NCI-H1694 treated with DMSO at 0.1 percent for 48 hours (cell line): ENCODE results near the gene MAN1A1.

Experiments
- DNase-seq: peaks from one replicate; lab custom pipeline; 2025; lab: John Stamatoyannopoulos, UW

The MAN1A1 gene

GRCh38 chr6:119195848-119196247 lies 153.7 kb downstream of the MAN1A1 start:
- DNase-seq: no peak

DNA sequence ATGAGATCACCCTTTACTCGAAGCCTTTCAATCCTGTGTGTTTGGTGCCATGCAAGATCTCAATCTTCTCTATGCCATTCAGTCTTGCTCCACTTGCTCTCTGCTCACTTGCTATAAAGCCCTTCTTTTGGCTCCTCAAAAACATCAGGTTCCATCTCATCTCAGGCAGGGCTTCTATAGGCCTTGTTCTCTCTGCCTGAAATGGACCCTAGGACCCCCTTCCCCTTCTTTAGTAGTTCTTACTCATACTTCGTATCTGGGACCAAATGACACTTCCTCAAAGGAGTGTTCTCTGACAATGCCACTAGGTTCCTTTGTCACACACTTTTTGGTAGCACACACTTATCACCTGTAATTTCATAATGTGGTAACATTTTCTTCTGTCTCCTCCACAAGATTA lies 154.4 kb downstream of the MAN1A1 start:
- no peak for DNase-seq

DNA sequence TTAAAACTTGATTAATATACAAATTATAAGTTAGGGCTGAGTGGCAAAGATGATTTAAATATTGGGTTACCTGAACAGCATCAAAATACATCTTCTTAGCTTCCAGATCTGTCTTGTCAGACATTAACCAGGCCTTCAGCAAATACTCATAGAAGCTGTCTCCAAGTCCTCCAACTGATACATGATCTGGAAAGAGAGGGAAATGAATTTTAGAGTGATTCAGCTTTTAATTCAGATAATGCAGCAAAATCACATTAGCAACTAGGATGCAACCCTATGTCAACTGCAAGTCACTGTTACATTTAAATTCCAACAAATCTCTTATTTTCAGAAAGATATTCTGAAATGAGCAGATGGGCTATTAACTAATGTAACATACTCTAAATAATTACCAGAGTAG lies 155.9 kb downstream of the MAN1A1 start:
- DNase-seq: no peak

- DNase-seq: no peak
Observed at GRCh38 chr6:119192200-119192599, 157.4 kb downstream of the MAN1A1 start.

DNA sequence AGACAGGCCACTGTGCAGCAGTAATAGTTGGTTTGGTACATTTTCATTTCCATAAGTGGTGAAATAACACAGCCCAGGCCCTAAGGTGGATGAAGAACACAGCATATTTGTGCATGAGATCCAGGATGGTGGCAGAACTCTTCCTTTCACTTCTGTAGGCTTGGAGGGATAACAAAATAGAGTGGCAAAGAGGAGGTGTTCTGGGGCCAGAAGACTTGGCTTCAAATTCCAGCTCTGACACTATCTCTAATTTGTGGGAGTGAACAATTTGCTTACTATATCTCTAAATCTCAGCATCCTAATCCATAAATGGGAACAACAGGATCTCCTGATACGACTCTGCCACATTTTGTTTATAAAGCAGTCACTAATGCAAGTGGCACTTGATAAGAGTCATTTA lies 159.4 kb downstream of the MAN1A1 start:
- no peak for DNase-seq

- DNase-seq: no peak
Observed at GRCh38 chr6:119189498-119189897, 160.1 kb downstream of the MAN1A1 start.

- no peak for DNase-seq
Observed at GRCh38 chr6:119187596-119187995, 162.0 kb downstream of the MAN1A1 start.

GRCh38 chr6:119186490-119186889 lies 163.1 kb downstream of the MAN1A1 start:
- DNase-seq: no peak

DNA sequence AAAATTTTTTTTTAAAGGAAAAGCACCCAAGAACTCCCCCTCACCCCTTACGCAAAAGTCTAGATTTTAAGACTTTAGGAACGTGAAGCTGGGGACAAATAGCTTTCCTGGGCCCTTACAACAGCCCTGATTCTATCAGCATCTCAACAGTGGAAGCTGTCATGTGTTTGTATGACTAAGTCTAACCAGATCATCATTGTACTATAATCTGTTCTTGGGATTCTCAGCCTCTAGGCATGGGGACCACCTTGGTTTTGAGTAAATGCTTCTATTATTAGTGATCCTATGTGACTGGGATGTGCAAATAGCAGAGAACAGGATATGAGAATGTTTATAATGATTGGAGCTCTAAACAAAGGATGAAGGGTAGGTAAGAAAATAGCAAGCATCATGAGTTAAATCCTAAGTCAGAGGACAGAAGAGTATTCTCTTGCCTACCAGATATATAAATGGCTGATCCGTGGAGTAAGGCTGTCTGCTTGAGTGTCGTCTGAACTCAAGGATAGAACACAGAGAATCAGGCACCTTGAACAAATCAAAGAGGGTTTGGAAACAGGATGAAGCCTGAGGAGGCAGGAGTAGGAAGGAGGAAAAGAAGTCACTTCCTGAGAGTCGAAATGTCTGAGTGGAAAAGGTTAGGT lies 165.4 kb downstream of the MAN1A1 start:
- DNase-seq: no peak

DNA sequence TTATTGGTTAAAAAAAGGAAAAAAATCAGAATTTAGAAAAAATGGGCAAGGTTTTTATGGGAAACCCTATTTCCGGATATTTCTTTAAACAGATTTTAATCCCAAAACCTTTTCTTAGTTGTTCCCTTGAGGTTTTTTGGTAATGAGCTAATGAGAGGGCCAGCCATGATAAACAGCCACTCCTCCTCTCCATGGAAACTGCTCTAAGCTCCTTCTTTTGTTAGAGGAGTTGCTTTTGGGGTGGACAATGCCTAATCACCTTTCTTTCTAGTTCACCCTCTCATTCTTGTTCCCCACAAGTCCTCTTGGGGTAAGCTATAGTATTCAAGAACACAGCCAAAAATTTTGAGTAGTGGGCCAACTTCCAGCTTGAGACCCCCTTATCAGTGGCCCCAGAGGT lies 166.1 kb downstream of the MAN1A1 start:
- DNase-seq: no peak

DNA sequence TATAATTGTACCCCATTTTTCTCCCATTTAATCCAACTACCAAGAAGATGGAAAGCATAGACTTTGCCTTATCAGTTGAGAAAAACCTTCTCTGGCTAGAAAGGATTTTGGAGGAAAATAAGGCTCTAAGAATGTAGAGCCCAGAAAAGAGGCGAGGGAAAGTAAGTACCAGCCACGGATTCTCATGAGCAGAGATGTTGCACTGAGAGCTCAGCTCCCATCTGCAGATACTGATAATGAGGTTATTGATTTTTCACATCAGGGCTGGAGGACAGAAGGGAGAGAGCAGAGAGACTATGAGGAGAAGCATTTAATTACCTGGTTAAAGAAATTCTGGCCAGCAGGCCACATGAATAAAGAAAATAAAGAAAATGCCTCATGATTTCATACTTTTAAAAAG lies 166.7 kb downstream of the MAN1A1 start:
- DNase-seq: peak; percentile 100

DNA sequence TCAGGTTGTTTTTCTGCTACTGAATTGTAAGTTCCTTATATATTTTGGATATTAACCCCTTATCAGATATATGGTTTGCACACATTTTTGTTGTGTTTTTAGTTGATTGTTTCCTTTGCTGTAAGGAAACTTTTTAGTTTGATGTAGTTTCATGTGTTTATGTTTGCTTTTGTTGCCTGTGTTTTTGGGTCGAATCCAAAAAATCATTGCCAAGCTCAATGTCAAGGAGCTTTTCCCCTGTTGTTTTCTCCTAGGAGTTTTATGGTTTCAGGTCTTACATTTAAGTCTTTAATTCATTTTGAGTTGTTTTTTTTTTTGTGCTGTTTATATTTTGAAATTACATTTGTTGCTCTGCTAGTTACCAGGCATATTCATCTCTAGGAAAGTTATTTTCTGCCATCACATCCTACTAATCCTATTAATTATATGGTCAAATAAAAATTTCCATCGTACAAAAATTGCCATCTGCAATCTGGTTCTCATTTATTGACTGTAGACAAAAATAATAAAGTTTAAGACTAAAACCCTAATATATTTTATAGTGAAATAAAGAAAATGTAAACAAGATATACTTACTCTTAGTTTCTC lies 167.3 kb downstream of the MAN1A1 start:
- DNase-seq: no peak

DNA sequence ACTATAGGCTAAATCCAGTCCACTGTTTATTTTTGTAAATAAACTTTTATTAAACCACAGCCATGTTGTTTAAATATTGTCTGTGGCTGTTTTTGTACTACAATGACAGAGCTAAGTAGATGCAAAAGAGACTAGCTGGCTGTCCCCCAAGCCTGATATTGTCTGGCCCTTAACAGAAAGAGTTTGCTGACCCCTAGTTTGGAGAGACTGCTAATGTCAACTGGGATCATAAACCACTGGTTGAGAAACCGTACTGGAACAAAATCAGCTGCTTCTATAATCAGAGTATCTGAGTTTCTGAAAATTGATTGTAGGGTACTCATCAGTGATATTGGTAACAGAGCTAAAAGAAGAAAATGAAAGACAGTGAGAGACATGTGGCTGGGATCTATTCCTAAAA lies 168.5 kb downstream of the MAN1A1 start:
- DNase-seq: no peak

- no peak for DNase-seq
Observed at GRCh38 chr6:119179842-119180241, 169.7 kb downstream of the MAN1A1 start.

DNA sequence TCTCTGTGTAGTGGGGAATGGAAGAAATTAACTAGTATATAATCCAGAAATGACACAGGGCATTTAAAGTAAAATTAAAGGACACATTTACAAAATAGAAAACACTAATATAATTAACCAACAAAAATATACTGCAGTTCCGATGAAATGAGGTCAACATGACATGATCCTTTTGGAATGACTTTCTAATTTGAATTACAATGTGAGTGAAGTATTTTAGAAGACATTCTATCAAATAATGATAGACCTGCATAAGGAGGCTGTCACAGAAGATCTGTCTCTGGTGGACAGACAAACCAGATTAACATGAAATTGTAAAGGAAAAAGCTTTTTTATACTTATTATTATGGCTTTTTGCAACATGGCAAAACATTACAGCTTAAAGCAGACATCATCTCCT lies 170.5 kb downstream of the MAN1A1 start:
- DNase-seq: no peak

- no peak for DNase-seq
Observed at GRCh38 chr6:119176445-119176844, 173.1 kb downstream of the MAN1A1 start.

- no peak for DNase-seq
Observed at GRCh38 chr6:119174879-119175817, 174.4 kb downstream of the MAN1A1 start.

DNA sequence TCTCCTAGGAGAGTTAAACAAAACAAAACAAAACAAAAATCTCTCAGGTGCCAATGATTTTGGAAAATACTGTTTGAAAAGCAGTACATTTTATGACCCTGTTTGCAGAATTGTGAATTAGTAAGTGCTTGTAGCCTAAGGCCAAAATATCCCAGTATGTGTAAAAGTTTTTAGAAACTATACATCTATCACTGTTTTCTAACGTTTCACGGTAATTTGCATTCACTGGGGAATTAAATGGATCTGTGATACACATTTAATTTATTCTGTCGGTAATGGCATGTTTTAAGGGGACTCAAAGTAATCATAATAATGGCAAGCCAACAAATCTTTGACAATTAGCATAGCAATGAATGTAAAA lies 175.5 kb downstream of the MAN1A1 start:
- DNase-seq: no peak

- DNase-seq: no peak
Observed at GRCh38 chr6:119173249-119174084, 176.1 kb downstream of the MAN1A1 start.

DNA sequence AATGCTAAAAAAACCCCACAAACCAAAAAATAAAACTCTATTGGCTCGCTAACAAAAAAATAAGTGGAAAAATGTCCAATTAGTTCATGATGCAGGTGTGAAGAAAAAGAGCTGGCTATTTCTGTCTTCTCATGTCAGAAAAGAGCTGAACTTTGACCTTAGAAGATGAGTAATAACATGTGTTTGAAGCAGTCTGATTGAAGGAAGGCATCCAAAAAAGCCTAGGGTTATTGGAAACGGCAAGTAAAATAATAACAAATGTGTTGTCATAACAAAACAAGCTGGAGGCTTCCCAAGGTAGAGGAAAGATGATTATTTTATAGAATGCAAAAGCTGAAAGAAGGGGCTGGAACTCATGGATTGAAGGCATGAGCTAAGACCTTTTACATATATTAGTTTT lies 176.7 kb downstream of the MAN1A1 start:
- DNase-seq: no peak

DNA sequence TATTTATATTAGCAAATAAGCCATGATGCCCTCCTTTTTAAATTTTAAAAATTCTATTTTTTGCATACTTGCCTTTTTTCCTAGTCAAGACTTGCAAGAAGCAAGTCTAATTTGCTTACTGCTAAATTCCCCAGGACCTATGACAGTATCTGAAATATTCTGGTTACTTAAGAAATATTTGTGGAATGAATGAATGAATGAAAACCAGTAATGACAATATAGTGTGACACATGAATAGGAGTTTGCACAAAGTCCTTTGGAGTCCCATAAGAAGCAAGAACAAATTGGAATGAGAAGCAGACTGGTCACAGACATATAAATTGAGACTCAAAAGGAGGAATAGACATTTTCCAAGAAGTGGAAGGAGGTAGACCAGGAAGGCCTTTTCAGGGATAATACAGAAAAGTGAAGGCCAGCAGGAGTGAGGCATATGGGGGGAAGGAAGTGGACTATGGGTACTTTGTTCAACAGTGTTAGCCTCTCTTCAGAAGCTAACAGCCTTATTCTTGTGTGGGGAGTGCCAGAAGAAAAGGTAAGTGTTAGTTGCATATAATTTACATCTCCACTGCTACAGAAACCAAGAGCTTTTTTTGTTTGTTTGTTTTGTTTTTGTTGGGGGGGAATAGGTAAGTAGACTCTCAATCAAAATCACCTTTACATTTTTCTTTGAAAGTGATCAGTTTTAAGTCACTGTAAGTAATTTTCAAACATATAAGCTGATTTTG lies 177.5 kb downstream of the MAN1A1 start:
- DNase-seq: no peak
